ENCODE measurements around the gene ZNF423.

Gene ZNF423

GRCh38 chr16:49523435-49524159, 332.3 kb downstream of the ZNF423 start:
- Histone ChIP-seq H3K27me3 (ENCODE audit: insufficient read depth, low read length) (no peaks in the 10 kb centered on the region), H3K4me1 (ENCODE audit: insufficient read depth, low read length, severe bottlenecking) (peaks cover 10% of the 10 kb centered on the region), H3K9ac (ENCODE audit: low read length) (no peak overlapping the region), H3K9me3 (ENCODE audit: low read length) (no peaks in the 10 kb centered on the region), H4K20me1 (ENCODE audit: insufficient read depth, low read length) (no peaks in the 10 kb centered on the region), H3K4me3 (ENCODE audit: low read depth, low read length, poor library complexity, severe bottlenecking) (no peak overlapping the region), H3K79me2 (ENCODE audit: insufficient read depth, low read length) (no peaks in the 10 kb centered on the region), H3K9me2 (ENCODE audit: low read depth, low read length) (no peaks in the 10 kb centered on the region), H2AFZ (ENCODE audit: low read length) (no peak overlapping the region), H3K36me3 (ENCODE audit: insufficient read depth, low read length) (no peaks in the 10 kb centered on the region), H3K27ac (ENCODE audit: low read depth, low read length, poor library complexity, severe bottlenecking) (no peak overlapping the region), H3K4me2 (ENCODE audit: low read length) (no peak overlapping the region), H3F3A (ENCODE audit: insufficient read depth, low read length) (no peaks in the 10 kb centered on the region)
- no peak for TF ChIP-seq CTCF (IDR thresholded peaks at IDR 0.05; ENCODE audit: low read length)
- no peak for TF ChIP-seq EZH2 (IDR thresholded peaks at IDR 0.05; ENCODE audit: borderline replicate concordance, low read length)

GRCh38 chr16:49521734-49522325, 334.1 kb downstream of the ZNF423 start:
- Histone ChIP-seq H2AFZ (ENCODE audit: low read length) (no peak overlapping the region), H3K9ac (ENCODE audit: low read length) (no peak overlapping the region), H3F3A (ENCODE audit: insufficient read depth, low read length) (no peaks in the 10 kb centered on the region), H3K79me2 (ENCODE audit: insufficient read depth, low read length) (no peaks in the 10 kb centered on the region), H3K27me3 (ENCODE audit: insufficient read depth, low read length) (no peaks in the 10 kb centered on the region), H3K27ac (ENCODE audit: low read depth, low read length, poor library complexity, severe bottlenecking) (no peak overlapping the region), H3K4me1 (ENCODE audit: insufficient read depth, low read length, severe bottlenecking) (peaks cover 10% of the 10 kb centered on the region), H4K20me1 (ENCODE audit: insufficient read depth, low read length) (no peaks in the 10 kb centered on the region), H3K4me2 (ENCODE audit: low read length) (no peak overlapping the region), H3K9me3 (ENCODE audit: low read length) (no peaks in the 10 kb centered on the region), H3K4me3 (ENCODE audit: low read depth, low read length, poor library complexity, severe bottlenecking) (no peak overlapping the region), H3K36me3 (ENCODE audit: insufficient read depth, low read length) (no peaks in the 10 kb centered on the region), H3K9me2 (ENCODE audit: low read depth, low read length) (no peaks in the 10 kb centered on the region)
- TF ChIP-seq EZH2 (IDR thresholded peaks at IDR 0.05; ENCODE audit: borderline replicate concordance, low read length) (no peak), CTCF (IDR thresholded peaks at IDR 0.05; ENCODE audit: low read length) (no peak)

- Histone ChIP-seq H3K9me3 (ENCODE audit: low read length) (no peaks in the 10 kb centered on the region), H3K79me2 (ENCODE audit: insufficient read depth, low read length) (no peaks in the 10 kb centered on the region), H3K27me3 (ENCODE audit: insufficient read depth, low read length) (0 out of 2 replicates have a peak, but pooled peaks cover 4% of the 10 kb centered on the region), H3F3A (ENCODE audit: insufficient read depth, low read length) (no peaks in the 10 kb centered on the region), H3K9ac (ENCODE audit: low read length) (no peak overlapping the region), H4K20me1 (ENCODE audit: insufficient read depth, low read length) (no peaks in the 10 kb centered on the region), H3K4me3 (ENCODE audit: low read depth, low read length, poor library complexity, severe bottlenecking) (no peak overlapping the region), H3K4me1 (ENCODE audit: insufficient read depth, low read length, severe bottlenecking) (peaks cover 10% of the 10 kb centered on the region), H3K27ac (ENCODE audit: low read depth, low read length, poor library complexity, severe bottlenecking) (no peak overlapping the region), H3K4me2 (ENCODE audit: low read length) (no peak overlapping the region), H3K9me2 (ENCODE audit: low read depth, low read length) (no peaks in the 10 kb centered on the region), H2AFZ (ENCODE audit: low read length) (no peak overlapping the region), H3K36me3 (ENCODE audit: insufficient read depth, low read length) (no peaks in the 10 kb centered on the region)
- TF ChIP-seq CTCF (IDR thresholded peaks at IDR 0.05; ENCODE audit: low read length) (no peak), EZH2 (IDR thresholded peaks at IDR 0.05; ENCODE audit: borderline replicate concordance, low read length) (no peak)
These were observed 335.3 kb downstream of the ZNF423 start for GRCh38 chr16:49520492-49521038.
